Skin of body (tissue), 2 donors: ENCODE measurements around the gene MC4R. TPM values are rescaled to one million over a fixed set of nuclear protein-coding genes. Genes with fewer than 3 reads are reported as not detected.
A peak's percentile ranks its signal among the peaks of the same experiment; 100 is the strongest.
"Not testable (repeated sequence)": the region's sequence is repeated elsewhere in the genome, so short reads cannot be mapped to it uniquely, and the experiment has no call there.

Experiments
- DNase-seq: peaks from one replicate; lab custom pipeline; 2025; lab: John Stamatoyannopoulos, UW
- total RNA-seq: library from RNA; depleted of rRNA; stranded (reverse); fragments of >200 nt; gene quantifications from one replicate; pipeline ENCODE4 v1.2.3, GENCODE V29; 2014

The MC4R gene
- total RNA-seq = not detected

DNA sequence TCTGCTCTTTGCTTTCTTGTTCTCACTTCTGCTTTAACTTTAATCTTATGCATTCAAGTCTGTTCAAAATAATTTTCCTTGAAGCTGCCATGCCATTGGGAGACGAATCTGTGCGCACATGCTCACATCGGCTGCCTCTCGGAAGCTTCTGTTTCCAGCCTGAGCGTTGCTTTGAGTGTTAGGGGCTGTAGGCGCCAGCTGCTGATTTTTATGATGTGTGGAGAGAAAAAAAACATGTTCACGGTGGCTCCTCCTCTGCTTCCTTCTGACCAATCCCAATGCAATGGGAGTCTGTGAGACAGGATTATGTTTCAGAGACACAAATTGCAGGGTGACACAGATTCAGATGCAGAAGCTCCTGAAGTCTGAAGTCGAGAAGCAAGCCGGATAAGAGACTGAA lies at the start of gene MC4R:
MC4R (minus strand) TSS at position 180 of the 400 bp plus-strand sequence. CDS start 426 bp downstream, outside the sequence.
- DNase-seq = peak; percentile 88

DNA sequence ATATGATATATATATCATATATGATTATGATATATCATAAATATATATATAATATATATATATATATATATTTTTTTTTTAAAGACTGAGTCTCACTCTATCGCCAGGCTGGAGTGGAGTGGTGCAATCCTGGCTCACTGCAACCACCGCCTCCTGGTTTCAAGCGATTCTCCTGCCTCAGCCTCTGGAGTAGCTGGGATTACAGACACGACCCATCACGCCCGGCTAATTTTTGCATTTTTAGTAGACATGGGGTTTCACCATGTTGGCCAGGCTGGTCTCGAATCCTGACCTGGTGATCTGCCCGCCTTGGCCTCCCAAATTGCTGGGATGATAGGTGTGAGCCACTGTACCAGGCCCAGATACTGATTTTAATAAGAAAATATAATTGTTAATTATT lies 49.7 kb upstream of the MC4R start:
- DNase-seq = not testable (repeated sequence)

DNA sequence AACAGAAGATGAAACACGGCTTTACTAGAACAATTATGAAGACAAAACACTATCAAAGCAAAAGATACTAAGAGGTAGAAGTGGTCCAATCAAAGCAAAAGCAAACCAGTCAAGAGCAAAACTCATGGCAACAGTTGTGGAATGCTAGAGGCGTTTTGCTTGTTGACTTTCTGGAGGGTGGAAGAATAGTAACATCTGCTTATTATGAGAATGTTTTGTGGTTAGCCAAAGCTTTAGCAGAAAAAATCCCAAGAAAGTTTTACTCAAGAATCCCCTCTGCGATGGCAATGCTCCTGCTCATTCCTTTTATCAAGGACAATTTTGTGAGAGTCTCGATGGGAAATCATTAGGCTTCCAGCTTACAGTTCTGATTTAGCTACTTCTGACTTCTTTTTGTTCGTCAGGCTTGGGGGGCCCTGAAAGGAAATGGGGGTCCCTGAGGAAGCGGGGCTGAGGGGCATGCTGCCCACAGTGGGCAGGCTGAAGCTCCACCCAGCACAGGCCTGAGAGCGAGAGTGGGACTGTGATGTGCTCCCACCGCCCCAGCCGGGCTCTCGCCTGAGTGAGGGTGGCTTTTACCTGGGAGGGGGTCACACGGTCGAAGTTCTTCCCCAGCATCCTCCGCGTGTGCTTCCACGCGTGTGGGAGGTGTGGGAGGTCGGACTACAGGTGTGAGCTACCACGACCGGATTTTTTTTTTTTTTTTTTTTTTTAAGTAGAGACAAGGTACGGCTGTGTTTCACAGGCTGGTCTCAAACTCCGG lies 49.0 kb upstream of the MC4R start:
- DNase-seq = no peak

GRCh38 chr18:60417946-60418345 lies 45.4 kb upstream of the MC4R start:
- no peak for DNase-seq

GRCh38 chr18:60413944-60414547 lies 41.5 kb upstream of the MC4R start:
- DNase-seq = no peak

- DNase-seq = no peak
These were observed 39.1 kb upstream of the MC4R start for GRCh38 chr18:60411715-60412114.

DNA sequence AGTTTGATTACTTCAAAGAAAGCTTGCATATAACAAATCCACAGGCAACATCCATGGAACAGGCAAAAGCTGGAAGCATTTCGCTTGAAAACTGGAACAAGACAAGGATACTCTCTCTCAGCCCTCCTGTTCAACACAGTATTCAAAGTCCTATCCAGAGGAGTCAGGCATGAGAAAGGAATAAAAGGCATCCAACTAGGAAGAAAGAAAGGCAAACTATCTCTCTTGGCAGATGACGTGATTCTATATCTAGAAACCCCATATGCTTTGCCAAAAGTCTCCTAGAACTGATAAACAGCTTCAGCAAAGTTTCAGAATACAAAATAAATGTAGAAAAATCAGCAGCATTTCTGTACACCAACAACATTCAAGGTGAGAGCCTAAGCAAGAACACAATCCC lies 34.1 kb upstream of the MC4R start:
- DNase-seq = no peak

- no peak for DNase-seq
These were observed 32.0 kb upstream of the MC4R start for GRCh38 chr18:60404486-60405085.

DNA sequence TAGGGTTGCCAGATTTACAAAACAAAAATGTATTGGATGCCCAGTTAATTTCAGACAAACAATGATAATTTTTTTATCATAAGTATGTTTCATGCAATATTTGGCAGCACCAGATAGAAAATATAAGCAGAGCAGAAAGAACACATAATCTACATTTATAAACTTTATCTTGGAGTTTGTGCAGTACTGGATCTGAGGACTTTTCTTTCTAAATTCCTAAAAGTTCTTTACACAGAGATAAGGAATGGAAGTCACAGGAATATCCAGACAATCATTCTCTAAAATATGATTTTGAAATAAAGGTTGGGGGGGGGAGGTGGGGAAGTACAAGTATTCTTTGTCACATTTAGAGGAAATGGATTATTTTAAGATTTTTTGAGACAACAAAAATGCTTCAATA lies 28.8 kb upstream of the MC4R start:
- DNase-seq = no peak

DNA sequence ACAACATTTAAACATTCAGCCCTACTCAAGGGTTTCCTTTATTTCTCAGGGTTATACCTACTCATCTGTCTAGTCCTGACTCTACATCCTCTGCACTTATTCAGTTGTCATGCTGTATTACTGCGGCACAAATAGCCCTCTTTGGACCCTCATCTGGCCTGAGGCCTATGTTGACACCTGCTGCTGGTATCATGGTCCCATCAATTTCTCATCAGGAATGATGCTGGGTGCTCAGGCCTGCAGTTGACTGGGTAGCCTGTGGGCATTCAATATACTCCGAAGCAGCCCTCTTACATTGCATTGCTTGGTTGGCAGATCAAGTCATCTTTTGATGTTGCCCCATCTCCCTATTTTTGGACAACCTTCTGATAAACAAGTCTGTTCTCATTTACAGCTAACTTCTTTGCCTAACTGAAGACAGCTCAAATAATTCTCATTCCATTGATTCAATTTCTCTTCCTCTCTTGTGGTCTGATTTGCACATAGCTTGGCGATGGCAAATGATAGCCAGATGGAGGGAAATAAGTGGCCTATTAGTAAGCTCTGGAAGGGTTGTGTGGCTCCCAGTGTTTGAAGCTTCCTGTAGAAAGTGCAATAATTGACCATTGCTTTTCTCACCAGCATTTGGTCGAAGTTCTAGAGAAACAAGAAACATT lies 19.1 kb upstream of the MC4R start:
- DNase-seq = no peak

GRCh38 chr18:60389314-60389713 lies 16.7 kb upstream of the MC4R start:
- DNase-seq = peak; percentile 4

- DNase-seq = no peak
These were observed 13.1 kb upstream of the MC4R start for GRCh38 chr18:60385693-60386092.

GRCh38 chr18:60383893-60384292 lies 11.3 kb upstream of the MC4R start:
- no peak for DNase-seq

DNA sequence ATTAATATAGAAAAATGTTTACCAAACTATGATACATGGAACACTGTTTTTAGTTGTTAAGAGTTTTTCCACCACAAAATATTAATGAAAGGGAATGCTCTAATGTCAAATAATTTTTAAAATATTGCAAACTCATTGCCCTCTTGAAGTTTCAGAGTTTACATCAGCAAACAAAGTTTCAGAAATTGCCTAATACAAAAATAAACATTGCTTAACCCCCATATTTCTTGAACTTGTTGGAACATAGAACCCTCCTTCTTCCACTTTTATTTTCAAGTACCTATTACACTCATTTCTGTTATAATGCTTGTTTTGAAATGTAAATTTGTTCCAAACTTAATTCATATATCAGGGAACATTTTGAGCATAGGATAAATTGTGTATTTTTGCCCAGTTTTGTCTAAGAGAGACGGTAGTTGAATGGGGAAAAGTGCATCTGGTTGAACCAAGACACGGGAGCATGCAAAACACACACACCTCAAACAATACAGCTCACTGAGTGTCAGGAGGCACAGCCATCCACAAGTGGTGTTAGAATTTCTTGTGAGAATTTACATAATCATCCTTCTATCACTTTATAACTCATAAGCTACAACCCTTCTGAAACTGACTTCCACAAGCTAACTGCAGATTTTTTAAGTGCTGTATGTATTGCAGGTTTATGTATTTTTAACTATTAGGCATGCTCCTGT lies 5.3 kb upstream of the MC4R start:
- no peak for DNase-seq

DNA sequence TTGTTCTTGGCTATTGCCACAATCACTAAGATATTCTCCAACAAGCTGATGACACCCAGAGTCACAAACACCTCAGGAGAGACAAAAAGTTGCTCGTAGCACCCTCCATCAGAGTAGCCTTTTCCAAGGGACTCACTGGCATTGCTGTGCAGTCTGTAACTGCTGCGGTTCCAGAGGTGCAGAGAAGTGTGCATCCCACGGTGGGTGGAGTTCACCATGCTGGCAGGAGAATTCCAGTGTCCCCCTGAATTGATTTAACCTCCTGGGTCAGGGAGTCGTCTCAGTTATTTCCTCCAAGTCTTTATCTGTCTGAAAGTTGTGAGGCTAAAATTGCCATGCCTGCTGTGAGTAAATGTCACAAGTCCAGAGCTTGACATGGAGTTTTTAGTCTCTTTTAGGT lies 443 bp downstream of the MC4R start:
- no peak for DNase-seq

DNA sequence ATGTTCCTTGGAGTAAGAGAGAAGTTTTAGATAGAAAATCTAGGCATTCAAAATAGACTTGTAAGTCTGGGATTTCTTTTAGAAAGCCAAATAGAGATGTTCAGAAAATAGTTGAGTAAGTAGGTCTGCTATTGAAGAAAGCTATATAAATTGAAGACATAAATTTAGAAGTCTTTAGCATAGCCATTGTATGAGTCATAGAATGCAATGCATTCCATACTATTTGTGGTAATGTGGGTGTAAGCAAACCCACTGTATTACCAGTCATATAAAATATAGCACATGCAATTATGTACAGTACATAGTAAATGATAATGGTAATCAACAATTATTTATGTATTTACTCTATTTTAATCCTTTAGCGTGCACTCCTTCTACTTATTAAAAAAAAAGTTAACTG lies 14.1 kb downstream of the MC4R start:
- DNase-seq = no peak

GRCh38 chr18:60350941-60351340 lies 21.6 kb downstream of the MC4R start:
- no peak for DNase-seq

GRCh38 chr18:60350150-60350549 lies 22.4 kb downstream of the MC4R start:
- DNase-seq = no peak

DNA sequence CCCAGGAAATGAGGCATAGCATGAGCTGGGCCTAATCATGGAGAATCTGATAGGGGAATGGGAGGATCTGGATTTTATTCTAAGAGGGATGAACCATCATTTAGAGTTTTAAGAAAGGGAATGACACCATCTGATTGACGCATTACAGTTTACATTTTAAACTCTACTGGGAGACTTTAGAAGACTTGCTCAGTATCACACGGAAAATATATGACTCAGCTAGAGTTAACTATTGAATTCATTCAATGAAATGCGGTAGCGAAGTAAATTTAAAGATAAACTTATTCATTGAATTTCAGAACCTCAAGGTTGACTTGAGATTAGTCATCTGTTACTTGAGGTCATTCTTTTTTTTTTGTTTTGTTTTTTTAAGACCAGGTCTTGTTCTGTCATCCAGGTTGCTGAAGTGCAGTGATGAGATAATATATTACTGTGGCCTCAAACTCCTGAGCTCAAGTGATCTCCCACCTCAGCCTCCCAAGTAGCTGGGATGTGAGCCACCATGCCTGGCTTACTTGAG lies 25.0 kb downstream of the MC4R start:
- DNase-seq = no peak

DNA sequence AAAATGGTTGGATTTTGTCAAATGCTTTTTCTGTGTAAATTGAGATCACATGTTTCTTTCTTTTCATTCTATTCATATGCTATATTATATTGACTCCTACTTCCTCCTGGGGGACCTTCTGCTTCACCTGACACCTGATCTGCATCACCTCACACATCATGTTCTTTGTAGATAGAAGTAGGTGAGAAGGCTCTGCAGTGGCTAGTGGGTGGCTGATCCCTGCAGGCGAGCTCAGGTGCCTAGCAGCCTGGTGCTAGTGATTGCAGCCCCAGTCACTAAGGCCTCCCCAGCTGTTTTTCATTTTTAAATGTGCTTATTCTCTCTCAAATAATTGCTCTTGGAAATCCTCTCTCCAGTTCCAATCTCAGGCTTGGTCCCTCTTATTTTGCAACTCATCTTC lies 33.6 kb downstream of the MC4R start:
- DNase-seq = no peak

GRCh38 chr18:60331890-60332289 lies 40.7 kb downstream of the MC4R start:
- DNase-seq = no peak
